GM21526 (cell line): ENCODE measurements around the gene ATAD1.
"Not testable (repeated sequence)": the region's sequence is repeated elsewhere in the genome, so short reads cannot be mapped to it uniquely, and the experiment has no call there.

ENCODE experiments used
- ATAC-seq: cut with Tn5 transposase; IDR thresholded peaks from one replicate; pipeline ENCODE4 v1.9.1; 2021; ENCODE audit warnings: moderate library complexity; ENCODE audit not compliant: unreplicated experiment, low FRiP score

ATAD1 gene

GRCh38 chr10:87760195-87760905 is 57.7 kb downstream of the ATAD1 start:
- ATAC-seq = no peak

DNA sequence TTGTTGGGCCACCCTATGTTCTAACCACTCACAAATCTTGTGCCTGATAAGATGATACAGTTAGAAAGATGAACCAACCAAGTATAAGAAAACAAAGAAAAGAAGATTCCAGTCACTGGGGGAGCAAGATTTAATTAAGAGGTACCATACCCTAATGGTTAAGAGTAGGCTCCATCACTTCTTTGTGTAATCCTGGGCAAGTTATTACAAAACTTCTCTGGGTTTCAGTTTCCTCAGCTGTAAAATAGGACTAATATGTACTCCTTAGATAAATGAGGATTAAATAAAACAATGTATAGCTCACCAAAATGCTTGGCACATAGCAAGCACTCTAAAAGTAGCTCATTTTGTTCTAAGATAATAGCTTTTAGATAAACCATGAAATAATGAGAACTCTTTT is 58.5 kb downstream of the ATAD1 start:
- ATAC-seq = no peak

GRCh38 chr10:87757685-87758084 is 60.3 kb downstream of the ATAD1 start:
- ATAC-seq = no peak

DNA sequence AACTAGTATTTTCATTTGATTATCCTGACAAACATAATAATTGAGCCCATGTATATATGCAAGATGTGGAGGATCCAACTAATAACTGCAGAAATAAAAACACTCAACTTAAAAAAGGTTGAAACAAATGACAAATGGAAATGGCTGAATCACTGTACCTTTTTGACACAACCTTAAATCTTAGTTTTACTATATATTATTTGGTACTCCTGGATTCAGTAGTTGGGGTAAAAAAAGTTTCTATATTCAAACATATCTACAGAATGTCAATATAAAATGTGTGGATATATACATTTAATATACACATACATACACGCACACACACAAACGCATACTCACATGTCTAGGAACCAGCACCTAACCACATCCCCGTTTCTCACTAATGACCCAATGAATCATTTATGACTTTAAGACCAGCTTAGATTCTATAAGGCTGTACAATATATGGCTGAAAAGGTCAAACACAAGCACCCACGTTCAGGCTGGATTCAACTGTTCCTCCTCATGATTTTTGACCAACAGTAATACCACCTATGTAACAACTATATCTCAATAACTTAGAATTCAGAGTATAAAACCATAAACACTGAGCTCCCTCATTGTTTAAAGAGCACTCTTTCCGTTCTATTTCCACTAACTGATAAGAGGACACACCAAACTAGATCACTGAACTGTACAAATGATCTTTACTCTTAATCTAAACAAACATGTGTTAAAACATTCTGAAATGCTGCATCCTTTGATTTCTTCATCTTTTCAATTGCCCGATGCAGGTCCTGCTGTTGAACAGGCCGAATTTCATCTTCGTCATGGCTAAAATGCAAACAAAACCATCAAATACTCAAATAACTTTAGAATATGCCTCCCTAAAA is 63.8 kb downstream of the ATAD1 start:
- no peak for ATAC-seq

- ATAC-seq = no peak
These were observed 65.5 kb downstream of the ATAD1 start for GRCh38 chr10:87752566-87752965.

DNA sequence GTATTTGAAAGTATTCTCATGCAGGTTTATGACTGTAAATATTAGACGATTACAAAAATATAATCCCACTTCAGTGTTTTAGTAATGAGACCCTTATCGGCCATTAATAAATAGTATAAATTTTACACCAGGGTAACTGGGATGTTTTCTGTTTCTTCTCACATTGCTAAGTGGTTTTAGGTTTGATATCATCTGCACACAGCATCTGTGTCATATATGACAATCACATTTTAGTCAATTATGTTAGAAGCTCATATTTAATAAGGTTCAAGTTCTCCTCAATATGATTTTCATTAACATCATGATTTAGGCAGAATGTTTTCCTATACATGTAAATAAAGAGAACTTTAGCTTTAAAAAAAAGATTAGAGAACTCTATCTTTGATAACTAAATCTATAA is 66.8 kb downstream of the ATAD1 start:
- no peak for ATAC-seq

DNA sequence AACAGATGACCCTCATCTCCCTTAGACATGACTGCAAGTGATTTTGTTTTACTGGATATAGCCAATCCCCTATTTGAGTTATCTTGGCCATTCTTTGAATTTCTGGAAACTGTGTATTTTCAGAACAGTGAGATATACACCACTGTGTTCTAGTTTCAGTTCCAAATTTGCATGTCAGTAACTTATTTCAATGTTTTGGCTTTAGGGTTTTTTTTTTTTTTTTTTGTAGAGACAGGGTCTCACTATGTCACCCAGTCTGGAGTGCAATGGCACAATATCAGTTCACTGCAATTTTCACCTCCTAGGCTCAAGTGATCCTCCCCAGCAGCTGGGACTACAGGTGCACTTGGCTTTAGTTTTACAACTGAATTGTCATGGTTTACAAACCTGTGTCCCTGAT is 67.2 kb downstream of the ATAD1 start:
- no peak for ATAC-seq

- no peak for ATAC-seq
These were observed 67.9 kb downstream of the ATAD1 start for GRCh38 chr10:87750001-87750671.

- not testable (repeated sequence) for ATAC-seq
These were observed 69.8 kb downstream of the ATAD1 start for GRCh38 chr10:87748244-87748643.

- ATAC-seq = no peak
These were observed 71.1 kb downstream of the ATAD1 start for GRCh38 chr10:87746911-87747310.

- no peak for ATAC-seq
These were observed 73.4 kb downstream of the ATAD1 start for GRCh38 chr10:87744606-87745005.

DNA sequence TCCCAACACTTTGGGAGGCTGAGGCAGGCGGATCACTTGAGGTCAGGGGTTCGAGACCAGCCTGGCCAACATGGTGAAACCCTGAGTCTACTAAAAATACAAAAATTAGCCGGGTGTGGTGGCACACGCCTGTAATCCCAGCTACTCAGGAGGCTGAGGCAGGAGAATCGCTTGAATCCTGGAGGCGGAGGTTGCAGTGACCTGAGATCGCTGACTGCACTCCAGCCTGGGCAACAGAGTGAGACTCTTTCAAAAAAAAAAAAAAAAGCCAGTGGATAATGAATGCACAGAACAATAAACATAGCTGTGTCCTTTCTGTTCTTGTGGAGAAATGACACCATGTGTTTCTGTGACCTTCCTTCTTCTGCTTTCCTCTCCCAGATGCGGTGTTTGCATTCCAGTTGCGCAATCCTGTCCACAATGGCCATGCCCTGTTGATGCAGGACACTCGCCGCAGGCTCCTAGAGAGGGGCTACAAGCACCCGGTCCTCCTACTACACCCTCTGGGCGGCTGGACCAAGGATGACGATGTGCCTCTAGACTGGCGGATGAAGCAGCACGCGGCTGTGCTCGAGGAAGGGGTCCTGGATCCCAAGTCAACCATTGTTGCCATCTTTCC is 74.9 kb downstream of the ATAD1 start:
- not testable (repeated sequence) for ATAC-seq

DNA sequence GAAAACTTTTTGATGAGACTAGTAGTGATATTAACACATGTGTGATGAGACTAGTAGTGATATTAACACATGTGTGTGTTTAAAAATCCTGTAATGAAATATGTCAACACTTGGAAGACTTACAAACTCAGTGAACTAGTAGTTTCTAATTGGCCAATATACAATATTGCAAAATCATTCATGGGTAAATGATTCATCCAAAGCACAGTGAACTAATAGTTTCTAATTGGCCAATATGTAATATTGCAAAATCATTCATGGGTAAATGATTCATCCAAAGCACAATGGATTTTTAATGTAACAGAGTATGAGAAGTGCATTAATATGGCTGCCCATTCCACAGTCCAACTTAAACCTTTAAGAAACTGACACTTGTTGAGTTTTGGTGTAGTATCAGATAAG is 77.8 kb downstream of the ATAD1 start:
- no peak for ATAC-seq

GRCh38 chr10:87739703-87740102 is 78.3 kb downstream of the ATAD1 start:
- ATAC-seq = no peak

DNA sequence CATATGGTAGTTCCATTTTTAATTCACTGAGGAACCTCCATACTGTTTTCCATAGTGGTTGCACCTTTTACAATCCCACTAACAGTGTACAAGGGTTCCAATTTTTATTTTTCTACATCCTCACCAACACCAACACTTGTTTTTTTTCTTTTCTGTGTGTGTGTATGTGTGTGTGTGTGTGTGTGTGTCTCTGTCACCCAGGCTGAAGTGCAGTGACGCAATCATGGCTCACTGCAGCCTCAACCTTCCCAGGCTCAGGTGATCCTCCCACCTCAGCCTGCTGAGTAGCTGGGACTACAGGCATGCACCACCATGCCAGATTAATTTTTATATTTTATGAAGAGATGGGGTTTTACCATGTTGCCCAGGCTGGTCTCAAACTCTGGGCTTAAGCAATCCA is 79.8 kb downstream of the ATAD1 start:
- ATAC-seq = not testable (repeated sequence)

DNA sequence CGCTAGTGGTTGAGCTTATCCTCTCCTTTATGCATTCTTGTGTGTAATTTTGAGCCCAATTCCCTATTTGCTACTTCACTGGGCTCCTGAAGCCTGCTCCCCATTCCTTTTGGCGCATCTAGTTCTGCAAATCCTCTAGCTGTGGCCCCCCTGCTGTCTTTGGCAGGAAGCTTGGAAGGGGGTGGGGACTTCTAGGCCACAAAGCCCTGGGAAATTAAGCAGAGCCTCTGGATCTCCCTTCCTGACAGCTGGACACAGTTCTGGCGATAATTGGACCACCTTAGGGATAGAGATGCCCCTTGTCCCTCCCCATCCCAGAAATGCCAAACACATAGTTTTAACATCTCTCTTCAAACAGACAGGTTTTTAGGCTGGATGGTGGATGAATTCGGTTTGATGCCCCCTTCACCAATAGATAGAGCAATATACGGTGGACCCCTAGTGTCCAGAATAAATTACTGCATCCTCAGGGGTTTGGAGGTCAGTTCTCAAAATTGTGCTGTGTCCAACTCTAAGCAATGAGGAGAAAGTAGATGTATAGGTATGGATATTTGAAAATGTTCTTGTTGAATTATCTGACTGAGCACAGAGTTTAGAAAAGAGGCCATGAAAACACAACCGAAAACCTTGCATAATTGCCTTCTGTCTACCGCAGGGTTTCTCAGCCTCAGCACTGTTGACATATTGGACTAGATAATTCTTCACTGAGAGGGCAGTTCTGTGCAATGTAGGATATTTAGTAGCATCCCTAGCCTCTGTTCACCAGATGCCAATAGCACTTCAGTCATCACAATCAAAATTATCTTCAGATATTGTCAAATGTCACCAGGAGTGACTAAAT is 82.8 kb downstream of the ATAD1 start:
- no peak for ATAC-seq

- ATAC-seq = no peak
These were observed 84.9 kb downstream of the ATAD1 start for GRCh38 chr10:87733081-87733480.

GRCh38 chr10:87729940-87730339 is 88.1 kb downstream of the ATAD1 start:
- ATAC-seq = no peak

GRCh38 chr10:87724789-87725188 is 93.2 kb downstream of the ATAD1 start:
- no peak for ATAC-seq

DNA sequence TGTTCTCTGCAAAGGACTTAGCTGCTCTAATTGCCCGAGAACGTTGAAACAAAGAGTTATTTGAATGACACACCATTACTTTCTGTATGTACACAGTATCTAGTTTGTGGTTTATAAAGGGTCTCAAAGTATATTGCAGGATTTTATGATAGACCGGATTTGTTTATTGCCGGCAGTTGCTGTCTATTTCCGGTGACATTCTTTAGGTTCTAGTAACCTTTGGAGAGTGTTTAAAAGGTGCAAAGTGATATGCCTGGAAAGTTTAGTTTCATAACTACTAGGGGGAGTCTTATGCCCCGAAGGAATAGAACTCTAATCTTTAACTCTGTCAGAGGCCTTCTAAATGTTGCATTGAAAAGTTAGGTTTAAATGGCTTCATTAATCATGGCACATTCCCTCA is 94.5 kb downstream of the ATAD1 start:
- no peak for ATAC-seq
